Prostate gland (tissue), 2 donors: ENCODE measurements around the gene NDUFS5.

Experiments used
- CTCF ChIP-seq, 4 experiments: fragments of 200-600 bp in 2 of 4; fragments of 450-650 bp in 2 of 4; sonication (generic) in 2 of 4; IDR thresholded peaks; 1 replicate in 3 of 4; 2 replicates in 1 of 4; pipeline ENCODE4 v1.5.1; 2016 to 2019; ENCODE audit warnings: antibody characterized with exemption in 4 of 4, mild to moderate bottlenecking in 2 of 4, moderate library complexity in 2 of 4
- POLR2A ChIP-seq: fragments of 450-650 bp; IDR thresholded peaks from one replicate; pipeline ENCODE4 v1.6.1; 2016; ENCODE audit warnings: antibody characterized with exemption, mild to moderate bottlenecking
- POLR2AphosphoS5 ChIP-seq: sonication (generic); formaldehyde crosslinking; IDR thresholded peaks from one replicate; pipeline ENCODE4 v1.6.1; 2017; ENCODE audit warnings: antibody characterized with exemption

- TF ChIP-seq CTCF (IDR thresholded peaks at IDR 0.05) (no peak), POLR2AphosphoS5 (no peak), POLR2A (no peak)
Measured at GRCh38 chr1:38990386-38990737, 35.8 kb upstream of the NDUFS5 start.
